LHCN-M2 (cell line): ENCODE measurements around the gene DPEP2NB. TPM values are rescaled to one million over a fixed set of nuclear protein-coding genes. Genes with fewer than 3 reads are reported as not detected.
A peak's percentile ranks its signal among the peaks of the same experiment; 100 is the strongest.
"Not testable (repeated sequence)": the region's sequence is repeated elsewhere in the genome, so short reads cannot be mapped to it uniquely, and the experiment has no call there.

Experiments
- DNase-seq: peaks from one replicate; pipeline ENCODE4 v3.0.0-alpha.2; 2012; ENCODE audit warnings: low read depth
- total RNA-seq: library from RNA; depleted of rRNA; stranded (reverse); fragments of >200 nt; gene quantifications from 2 replicates; pipeline ENCODE4 v1.2.3, GENCODE V29; 2014

DPEP2NB gene
- total RNA-seq, 1 experiment from 2014 or later = not detected

- no peak for DNase-seq
These were observed 33.6 kb downstream of the DPEP2NB start for GRCh38 chr16:67982011-67982696.

- DNase-seq = no peak
These were observed 35.6 kb downstream of the DPEP2NB start, which contains the start of gene DPEP3 for GRCh38 chr16:67979955-67980678. Gene DPEP3 (minus strand): TSS chr16:67980499. CDS start chr16:67980380, 119 bp downstream.

GRCh38 chr16:67977469-67978227 lies 38.1 kb downstream of the DPEP2NB start:
- no peak for DNase-seq

GRCh38 chr16:67977005-67977404 lies 38.7 kb downstream of the DPEP2NB start:
- DNase-seq = no peak

- no peak for DNase-seq
These were observed 39.5 kb downstream of the DPEP2NB start for GRCh38 chr16:67976205-67976604.

GRCh38 chr16:67975321-67976105 lies 40.2 kb downstream of the DPEP2NB start:
- DNase-seq = no peak

GRCh38 chr16:67972285-67972684 lies 43.4 kb downstream of the DPEP2NB start:
- DNase-seq = not testable (repeated sequence)

GRCh38 chr16:67971111-67971510 lies 44.6 kb downstream of the DPEP2NB start:
- DNase-seq = no peak

GRCh38 chr16:67969254-67970039 lies 46.3 kb downstream of the DPEP2NB start:
- no peak for DNase-seq

- DNase-seq = peak; percentile 78
These were observed 47.1 kb downstream of the DPEP2NB start, which contains the start of gene SLC12A4 for GRCh38 chr16:67968400-67969253. Gene SLC12A4 (minus strand): TSS chr16:67968637. CDS start chr16:67968553, 84 bp downstream.

GRCh38 chr16:67967958-67968399 lies 47.7 kb downstream of the DPEP2NB start:
- DNase-seq = peak; percentile 19

- no peak for DNase-seq
These were observed 48.3 kb downstream of the DPEP2NB start for GRCh38 chr16:67967183-67967957.

- peak; percentile 70 for DNase-seq
These were observed 49.0 kb downstream of the DPEP2NB start for GRCh38 chr16:67966549-67967182.

GRCh38 chr16:67965668-67966548 lies 49.8 kb downstream of the DPEP2NB start:
- peak; percentile 25 for DNase-seq

GRCh38 chr16:67964477-67965131 lies 51.1 kb downstream of the DPEP2NB start:
- no peak for DNase-seq

GRCh38 chr16:67963662-67964321 lies 51.9 kb downstream of the DPEP2NB start:
- DNase-seq = no peak
